GM18951 (cell line): ENCODE data around the gene PEAK3.

Source experiments
- POLR2A ChIP-seq: IDR thresholded peaks from 4 replicates; pipeline ENCODE4 v1.6.1; 2011; ENCODE audit warnings: mild to moderate bottlenecking; ENCODE audit not compliant: insufficient read length, insufficient read depth; ENCODE audit errors: extremely low read depth
- in situ Hi-C: fragments of 300-500 bp; cut with MboI; formaldehyde crosslinking; loops from one replicate; pipeline ENCODE4 v1.12.0; 2022; ENCODE audit warnings: low sequenced_read_pairs, mixed read lengths, inconsistent platforms; ENCODE audit not compliant: unreplicated experiment

The PEAK3 gene

GRCh38 chr19:2288818-2289713, 7.1 kb upstream of the PEAK3 start:
- in situ Hi-C loops: loop anchor here (25.0 kb wide), 1 partner anchor 323 kb away; no protein-coding TSS in a partner anchor
- no peak for TF ChIP-seq POLR2A

DNA sequence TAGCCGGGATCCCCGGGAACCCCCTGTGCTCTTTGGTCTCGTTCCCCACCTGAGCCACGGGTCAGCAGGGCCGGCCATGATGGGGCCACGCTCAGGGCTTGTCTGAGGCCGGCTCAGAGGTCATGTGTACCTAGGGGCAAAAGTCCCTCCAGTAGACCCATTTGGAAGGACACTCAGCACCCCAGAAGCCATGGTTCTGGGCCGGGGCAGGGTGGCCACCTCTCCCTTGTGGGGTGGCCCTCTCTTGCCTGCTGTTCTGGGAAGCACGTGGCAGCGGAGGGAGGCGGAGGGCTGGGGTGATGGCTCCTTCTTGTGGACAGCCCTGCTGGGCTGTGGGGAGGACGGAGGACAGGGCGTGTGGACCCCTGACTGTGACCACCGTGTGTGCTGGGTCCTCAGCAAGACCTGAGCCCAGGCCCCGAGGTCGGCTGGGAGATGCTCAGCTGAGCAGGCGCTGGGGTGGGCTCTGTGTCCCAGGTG, 6.4 kb upstream of the PEAK3 start:
- TF ChIP-seq POLR2A: no peak
- in situ Hi-C loops: loop anchor here (25.0 kb wide), 1 partner anchor 324 kb away; no protein-coding TSS in a partner anchor

DNA sequence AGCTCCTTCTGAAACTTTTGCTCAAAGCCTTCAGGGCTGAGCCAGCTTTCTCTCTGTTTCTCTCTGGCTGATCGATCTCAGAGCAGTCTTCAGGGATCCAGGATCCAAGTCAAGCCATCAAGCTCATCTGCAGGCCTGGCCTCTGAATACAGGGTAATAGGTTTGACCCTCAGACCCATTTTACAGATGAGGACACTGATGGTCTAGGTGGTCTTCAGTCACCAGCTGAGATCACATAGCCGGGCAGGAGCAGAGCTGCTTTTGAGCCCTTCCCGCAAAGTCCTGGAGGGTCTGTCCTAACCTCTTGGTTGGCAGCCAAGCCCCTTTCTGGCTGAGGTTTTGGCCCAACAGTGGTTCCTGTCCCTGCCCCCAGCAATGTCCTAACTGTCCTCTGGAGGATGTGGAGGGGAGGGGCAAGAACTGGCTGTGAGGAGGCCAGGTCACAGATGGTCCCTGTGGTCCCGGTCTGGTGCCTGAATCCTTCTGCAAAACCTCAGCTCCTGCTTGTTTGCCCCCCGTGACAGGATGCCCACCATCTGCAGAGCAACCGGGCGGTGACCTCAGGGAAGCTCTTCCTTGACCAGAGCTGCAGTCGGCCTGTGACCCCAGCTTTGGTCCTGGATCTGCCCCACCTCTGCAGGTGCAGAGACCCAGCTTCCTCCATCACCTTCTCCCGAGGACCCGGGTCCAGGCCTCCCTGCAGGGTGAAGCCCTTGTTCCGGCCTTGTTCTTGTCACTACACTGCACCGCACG, 5.8 kb upstream of the PEAK3 start:
- in situ Hi-C loops: loop anchor here (25.0 kb wide), 1 partner anchor 325 kb away; no protein-coding TSS in a partner anchor
- TF ChIP-seq POLR2A: no peak

GRCh38 chr19:2286402-2287140, 4.6 kb upstream of the PEAK3 start:
- in situ Hi-C loops: loop anchor here (25.0 kb wide), 1 partner anchor 326 kb away; no protein-coding TSS in a partner anchor
- no peak for TF ChIP-seq POLR2A

- in situ Hi-C loops: loop anchor here (25.0 kb wide), 1 partner anchor 328 kb away; no protein-coding TSS in a partner anchor
- TF ChIP-seq POLR2A: no peak
Observed at GRCh38 chr19:2283835-2284507, 2.0 kb upstream of the PEAK3 start.

- in situ Hi-C loops: loop anchor here (25.0 kb wide), 1 partner anchor 329 kb away; no protein-coding TSS in a partner anchor
- TF ChIP-seq POLR2A: no peak
Observed at GRCh38 chr19:2282862-2283237, 875 bp upstream of the PEAK3 start.

DNA sequence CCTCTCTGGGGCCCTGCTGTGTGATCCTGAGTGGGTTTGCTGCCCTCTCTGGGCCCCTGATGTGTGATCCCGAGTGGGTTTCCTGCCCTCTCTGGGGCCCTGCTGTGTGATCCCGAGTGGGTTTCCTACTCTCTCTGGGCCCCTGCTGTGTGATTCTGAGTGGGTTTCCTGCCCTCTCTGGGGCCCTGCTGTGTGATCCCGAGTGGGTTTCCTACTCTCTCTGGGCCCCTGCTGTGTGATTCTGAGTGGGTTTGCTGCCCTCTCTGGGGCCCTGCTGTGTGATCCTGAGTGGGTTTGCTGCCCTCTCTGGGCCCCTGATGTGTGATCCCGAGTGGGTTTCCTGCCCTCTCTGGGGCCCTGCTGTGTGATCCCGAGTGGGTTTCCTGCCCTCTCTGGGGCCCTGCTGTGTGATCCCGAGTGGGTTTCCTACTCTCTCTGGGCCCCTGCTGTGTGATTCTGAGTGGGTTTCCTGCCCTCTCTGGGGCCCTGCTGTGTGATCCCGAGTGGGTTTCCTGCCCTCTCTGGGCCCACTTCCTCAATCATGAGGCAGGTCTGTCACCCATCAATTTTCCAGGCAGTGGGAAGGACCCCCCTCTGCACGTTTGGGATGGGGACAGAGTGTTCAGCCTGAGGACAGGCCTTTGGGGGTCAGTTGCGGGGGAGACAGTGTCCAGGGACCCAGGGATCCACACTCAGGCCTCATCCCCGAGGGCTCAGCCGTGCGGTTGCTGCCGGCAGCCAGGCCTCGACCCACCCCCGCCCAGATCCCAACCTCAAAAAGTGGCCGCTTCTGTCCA, 512 bp downstream of the PEAK3 start:
- in situ Hi-C loops: loop anchor here (25.0 kb wide), 1 partner anchor 331 kb away; no protein-coding TSS in a partner anchor

DNA sequence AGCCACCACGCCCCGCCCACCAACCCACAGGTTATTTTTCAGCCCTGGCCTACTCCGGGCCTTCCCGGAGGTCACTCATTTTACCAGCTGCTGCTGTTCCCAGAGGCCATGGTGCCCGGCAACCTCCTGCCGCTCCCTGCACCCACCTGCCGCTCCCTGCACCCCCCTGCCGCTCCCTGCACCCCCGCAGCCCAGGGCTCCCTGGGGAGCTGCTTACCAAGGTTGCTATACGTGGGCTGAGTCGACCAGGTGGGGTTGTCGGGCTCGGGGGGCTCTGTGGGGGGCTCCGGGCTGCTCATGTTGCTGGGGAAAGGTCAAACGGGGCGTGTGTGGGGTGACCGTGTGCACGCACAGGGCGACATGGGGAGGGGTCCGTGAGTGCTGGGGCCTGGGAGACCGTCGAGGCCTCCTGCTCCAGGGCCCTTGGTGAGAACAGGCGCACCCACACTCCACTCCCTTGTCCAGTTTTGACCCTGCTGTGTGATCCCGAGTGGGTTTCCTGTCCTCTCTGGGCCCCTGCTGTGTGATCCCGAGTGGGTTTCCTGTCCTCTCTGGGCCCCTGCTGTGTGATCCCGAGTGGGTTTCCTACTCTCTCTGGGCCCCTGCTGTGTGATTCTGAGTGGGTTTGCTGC, 1.2 kb downstream of the PEAK3 start:
- TF ChIP-seq POLR2A: no peak
- in situ Hi-C loops: loop anchor here (25.0 kb wide), 1 partner anchor 332 kb away; no protein-coding TSS in a partner anchor

DNA sequence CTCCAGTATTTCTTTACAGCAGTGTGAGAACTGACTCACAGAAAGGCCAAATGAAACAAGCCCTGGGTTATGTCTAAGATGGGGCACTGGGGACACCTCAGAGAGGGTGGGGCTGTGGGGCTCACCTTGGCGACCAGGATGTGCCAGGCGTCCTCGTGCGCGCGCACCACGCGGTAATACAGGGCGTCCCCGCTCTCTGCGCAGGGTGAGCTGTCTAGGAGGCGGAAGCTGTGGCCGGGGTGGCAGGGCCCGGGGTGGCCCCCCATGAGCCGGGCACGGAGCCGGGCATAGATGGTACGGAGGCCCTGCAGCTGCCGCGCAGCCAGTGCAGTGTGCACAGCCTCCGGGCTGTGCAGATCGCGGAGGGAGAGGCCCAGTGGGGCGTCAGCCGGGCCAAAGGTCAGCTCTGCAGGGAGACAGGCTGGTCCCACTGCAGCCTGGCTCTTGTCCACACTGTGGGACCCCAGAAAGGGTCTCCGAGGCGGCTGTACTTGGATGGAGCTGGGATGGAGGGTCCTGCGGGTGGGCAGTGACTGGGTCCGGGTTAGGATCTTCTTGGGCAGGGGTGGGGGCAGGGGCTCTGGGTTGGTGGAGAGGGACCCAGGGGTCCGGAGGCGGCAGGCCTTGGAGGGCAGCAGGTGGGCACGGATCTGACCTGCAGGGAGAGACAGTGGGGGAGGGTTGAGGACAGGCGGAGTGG, 3.4 kb downstream of the PEAK3 start:
- in situ Hi-C loops: loop anchor here (25.0 kb wide), 1 partner anchor 334 kb away; no protein-coding TSS in a partner anchor
- no peak for TF ChIP-seq POLR2A

- TF ChIP-seq POLR2A: no peak
- in situ Hi-C loops: loop anchor here (25.0 kb wide), 1 partner anchor 335 kb away; no protein-coding TSS in a partner anchor
Observed at GRCh38 chr19:2277138-2277537, 4.8 kb downstream of the PEAK3 start.
